HEK293 (cell line): ENCODE data around the gene MRPS27.

Source experiments
- BCL11B ChIP-seq: fragments of 450-650 bp; formaldehyde crosslinking; IDR thresholded peaks from 2 replicates; pipeline ENCODE4 v1.5.1; 2016; ENCODE audit warnings: low read depth, missing biosample characterization, missing genetic modification characterization
- FEZF1 ChIP-seq: fragments of 450-650 bp; formaldehyde crosslinking; IDR thresholded peaks from 2 replicates; pipeline ENCODE4 v1.5.1; 2016; ENCODE audit warnings: missing biosample characterization, missing genetic modification characterization
- KLF8 ChIP-seq: fragments of 450-650 bp; formaldehyde crosslinking; IDR thresholded peaks from 2 replicates; pipeline ENCODE4 v1.5.1; 2016; ENCODE audit warnings: missing biosample characterization, missing genetic modification characterization
- MYNN ChIP-seq: fragments of 450-650 bp; formaldehyde crosslinking; IDR thresholded peaks from 2 replicates; pipeline ENCODE4 v1.5.1; 2016; ENCODE audit warnings: missing biosample characterization, missing genetic modification characterization, borderline replicate concordance
- OVOL3 ChIP-seq: fragments of 450-650 bp; formaldehyde crosslinking; IDR thresholded peaks from 2 replicates; pipeline ENCODE4 v1.5.1; 2016; ENCODE audit warnings: missing biosample characterization, missing genetic modification characterization
- SALL2 ChIP-seq: fragments of 450-650 bp; formaldehyde crosslinking; IDR thresholded peaks from 2 replicates; pipeline ENCODE4 v1.5.0; 2017; ENCODE audit warnings: missing biosample characterization, mild to moderate bottlenecking, missing genetic modification characterization, borderline replicate concordance
- TCF7L2 ChIP-seq: IDR thresholded peaks from 2 replicates; pipeline ENCODE4 v1.6.1; 2011; ENCODE audit warnings: low read depth, mild to moderate bottlenecking, inconsistent platforms, low read length, moderate library complexity, borderline replicate concordance
- ZBTB7A ChIP-seq: fragments of 450-650 bp; formaldehyde crosslinking; IDR thresholded peaks from 2 replicates; pipeline ENCODE4 v1.5.1; 2016; ENCODE audit warnings: low read depth, missing biosample characterization, missing genetic modification characterization
- ZEB2 ChIP-seq: fragments of 450-650 bp; formaldehyde crosslinking; IDR thresholded peaks from 2 replicates; pipeline ENCODE4 v1.5.1; 2016; ENCODE audit warnings: missing biosample characterization, missing genetic modification characterization
- ZFP3 ChIP-seq: fragments of 450-650 bp; formaldehyde crosslinking; IDR thresholded peaks from 2 replicates; pipeline ENCODE4 v1.5.1; 2016; ENCODE audit warnings: low read depth, missing biosample characterization, missing genetic modification characterization
- ZFP37 ChIP-seq: fragments of 450-650 bp; formaldehyde crosslinking; IDR thresholded peaks from 2 replicates; pipeline ENCODE4 v1.5.1; 2016; ENCODE audit warnings: missing biosample characterization, missing genetic modification characterization
- ZFP41 ChIP-seq: fragments of 450-650 bp; formaldehyde crosslinking; IDR thresholded peaks from 2 replicates; pipeline ENCODE4 v1.5.1; 2016; ENCODE audit warnings: missing biosample characterization, missing genetic modification characterization, borderline replicate concordance
- ZNF10 ChIP-seq: fragments of 450-650 bp; formaldehyde crosslinking; IDR thresholded peaks from 2 replicates; pipeline ENCODE4 v1.5.1; 2017; ENCODE audit warnings: missing biosample characterization, missing genetic modification characterization
- ZNF16 ChIP-seq: fragments of 450-650 bp; formaldehyde crosslinking; IDR thresholded peaks from 2 replicates; pipeline ENCODE4 v1.5.1; 2016; ENCODE audit warnings: low read depth, missing biosample characterization, missing genetic modification characterization
- ZNF223 ChIP-seq: fragments of 450-650 bp; formaldehyde crosslinking; IDR thresholded peaks from 2 replicates; pipeline ENCODE4 v1.5.1; 2016; ENCODE audit warnings: missing biosample characterization, missing genetic modification characterization
- ZNF24 ChIP-seq: fragments of 450-650 bp; formaldehyde crosslinking; IDR thresholded peaks from 2 replicates; pipeline ENCODE4 v1.5.1; 2016; ENCODE audit warnings: missing biosample characterization, missing genetic modification characterization
- ZNF266 ChIP-seq: fragments of 450-650 bp; formaldehyde crosslinking; IDR thresholded peaks from 2 replicates; pipeline ENCODE4 v1.5.1; 2016; ENCODE audit warnings: missing biosample characterization, missing genetic modification characterization, low read depth
- ZNF416 ChIP-seq: fragments of 450-650 bp; formaldehyde crosslinking; IDR thresholded peaks from 2 replicates; pipeline ENCODE4 v1.5.1; 2016; ENCODE audit warnings: missing biosample characterization, missing genetic modification characterization
- ZNF426 ChIP-seq: fragments of 450-650 bp; formaldehyde crosslinking; IDR thresholded peaks from 2 replicates; pipeline ENCODE4 v1.5.1; 2017; ENCODE audit warnings: missing biosample characterization, missing genetic modification characterization, mild to moderate bottlenecking, inconsistent platforms, moderate library complexity
- ZNF530 ChIP-seq: fragments of 450-650 bp; formaldehyde crosslinking; IDR thresholded peaks from 2 replicates; pipeline ENCODE4 v1.5.1; 2016; ENCODE audit warnings: low read depth, missing biosample characterization, missing genetic modification characterization
- ZNF549 ChIP-seq: fragments of 450-650 bp; IDR thresholded peaks from 2 replicates; pipeline ENCODE4 v1.5.1; 2018; ENCODE audit warnings: missing biosample characterization, missing genetic modification characterization, mild to moderate bottlenecking, inconsistent platforms, moderate library complexity
- ZNF558 ChIP-seq: fragments of 450-650 bp; formaldehyde crosslinking; IDR thresholded peaks from 2 replicates; pipeline ENCODE4 v1.5.1; 2016; ENCODE audit warnings: missing biosample characterization, missing genetic modification characterization
- ZNF670 ChIP-seq: fragments of 450-650 bp; formaldehyde crosslinking; IDR thresholded peaks from 2 replicates; pipeline ENCODE4 v1.5.1; 2016; ENCODE audit warnings: missing biosample characterization, missing genetic modification characterization, low read depth
- TF ChIP-seq, protein P1 (sequence below): fragments of 450-650 bp; formaldehyde crosslinking; IDR thresholded peaks from 2 replicates; pipeline ENCODE4 v1.5.1; 2016; ENCODE audit warnings: missing biosample characterization, missing genetic modification characterization
- TF ChIP-seq, protein P2 (sequence below): fragments of 450-650 bp; formaldehyde crosslinking; IDR thresholded peaks from 2 replicates; pipeline ENCODE4 v1.5.1; 2016; ENCODE audit warnings: missing biosample characterization, missing genetic modification characterization
- TF ChIP-seq, protein P3 (sequence below): fragments of 450-650 bp; formaldehyde crosslinking; IDR thresholded peaks from 2 replicates; pipeline ENCODE4 v1.5.1; 2016; ENCODE audit warnings: missing biosample characterization, missing genetic modification characterization
- TF ChIP-seq, protein P4 (sequence below): fragments of 450-650 bp; formaldehyde crosslinking; IDR thresholded peaks from 2 replicates; pipeline ENCODE4 v1.5.1; 2016; ENCODE audit warnings: missing biosample characterization, missing genetic modification characterization
- TF ChIP-seq, protein P5 (sequence below): fragments of 450-650 bp; formaldehyde crosslinking; IDR thresholded peaks from 2 replicates; pipeline ENCODE4 v1.5.1; 2017; ENCODE audit warnings: missing biosample characterization, missing genetic modification characterization
- TF ChIP-seq, protein P6 (sequence below): fragments of 450-650 bp; formaldehyde crosslinking; IDR thresholded peaks from 2 replicates; pipeline ENCODE4 v1.5.1; 2017; ENCODE audit warnings: missing biosample characterization, missing genetic modification characterization

MRPS27 gene

DNA sequence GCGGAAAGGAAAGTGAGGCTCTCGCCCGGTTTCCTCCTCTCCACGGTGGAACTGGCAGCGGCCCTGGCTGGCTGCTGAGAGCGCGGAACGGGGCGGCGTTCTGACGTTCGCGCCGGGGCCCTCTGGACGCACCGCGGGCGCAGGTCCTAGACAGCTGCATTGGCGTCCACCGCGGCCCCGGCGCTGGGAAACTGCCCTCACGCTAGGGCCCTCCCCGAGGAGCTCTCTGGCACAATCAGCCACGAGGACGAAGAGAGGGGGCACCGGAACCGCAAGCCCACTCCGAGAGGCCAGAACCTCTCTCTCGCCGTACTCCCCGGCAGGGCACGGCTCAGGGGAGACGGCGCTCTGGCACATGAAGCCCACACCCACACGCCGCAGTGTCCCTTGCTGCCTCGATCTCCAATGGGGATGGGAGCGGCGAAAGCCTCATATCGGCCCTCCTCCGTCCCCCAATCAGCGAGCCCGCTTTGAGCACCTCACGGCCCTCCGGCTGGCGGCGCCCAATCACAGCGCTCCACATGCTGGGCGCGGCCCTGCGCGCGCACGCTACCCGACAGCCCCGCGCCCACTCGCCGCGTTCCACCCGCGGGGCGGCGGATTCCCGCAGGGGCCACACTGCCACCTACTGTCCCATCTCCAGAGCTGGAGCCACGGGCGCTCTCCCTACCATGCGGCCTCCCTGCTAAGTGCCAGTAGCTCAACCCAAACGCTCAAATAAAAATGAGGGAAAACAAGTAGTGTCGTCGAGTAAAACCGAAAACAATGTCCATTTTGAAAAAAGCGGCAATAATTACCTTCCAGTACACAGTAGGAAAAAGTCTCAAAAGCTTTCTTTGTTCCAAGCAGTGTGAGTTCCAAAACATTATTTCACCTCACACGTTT lies 11.8 kb downstream of the MRPS27 start (continued):
- TF ChIP-seq, protein P1, sequence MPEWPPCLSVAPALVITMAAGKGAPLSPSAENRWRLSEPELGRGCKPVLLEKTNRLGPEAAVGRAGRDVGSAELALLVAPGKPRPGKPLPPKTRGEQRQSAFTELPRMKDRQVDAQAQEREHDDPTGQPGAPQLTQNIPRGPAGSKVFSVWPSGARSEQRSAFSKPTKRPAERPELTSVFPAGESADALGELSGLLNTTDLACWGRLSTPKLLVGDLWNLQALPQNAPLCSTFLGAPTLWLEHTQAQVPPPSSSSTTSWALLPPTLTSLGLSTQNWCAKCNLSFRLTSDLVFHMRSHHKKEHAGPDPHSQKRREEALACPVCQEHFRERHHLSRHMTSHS: no peak
- TF ChIP-seq ZNF24 (tag by site-specific recombination) (peak; percentile 47; the same call in 1 of the 2 replicates), ZNF670 (tag by site-specific recombination) (no peak), ZBTB7A (tag by site-specific recombination) (peak; percentile 11; the same call in 1 of the 2 replicates), BCL11B (tag by site-specific recombination) (0 out of 2 replicates have a peak, but pooled peaks have one; percentile 43), ZNF10 (tag by site-specific recombination) (no peak; the same call in 1 of the 2 replicates), SALL2 (tag by site-specific recombination) (no peak), ZNF558 (tag by site-specific recombination) (no peak), TCF7L2 (no peak), ZNF549 (no peak), ZNF530 (tag by site-specific recombination) (no peak), ZNF16 (tag by site-specific recombination) (no peak), ZEB2 (tag by site-specific recombination) (peak; percentile 79; the same call in 1 of the 2 replicates), ZNF223 (no peak), MYNN (no peak), ZNF426 (no peak), ZNF416 (no peak), ZFP41 (tag by site-specific recombination) (no peak), ZNF266 (tag by site-specific recombination) (no peak), OVOL3 (tag by site-specific recombination) (peak; percentile 70; the same call in 1 of the 2 replicates), FEZF1 (tag by site-specific recombination) (no peak), KLF8 (tag by site-specific recombination) (peak; percentile 88; the same call in 1 of the 2 replicates), ZFP37 (tag by site-specific recombination) (peak; percentile 97), ZFP3 (tag by site-specific recombination) (no peak)
- TF ChIP-seq, protein P2, sequence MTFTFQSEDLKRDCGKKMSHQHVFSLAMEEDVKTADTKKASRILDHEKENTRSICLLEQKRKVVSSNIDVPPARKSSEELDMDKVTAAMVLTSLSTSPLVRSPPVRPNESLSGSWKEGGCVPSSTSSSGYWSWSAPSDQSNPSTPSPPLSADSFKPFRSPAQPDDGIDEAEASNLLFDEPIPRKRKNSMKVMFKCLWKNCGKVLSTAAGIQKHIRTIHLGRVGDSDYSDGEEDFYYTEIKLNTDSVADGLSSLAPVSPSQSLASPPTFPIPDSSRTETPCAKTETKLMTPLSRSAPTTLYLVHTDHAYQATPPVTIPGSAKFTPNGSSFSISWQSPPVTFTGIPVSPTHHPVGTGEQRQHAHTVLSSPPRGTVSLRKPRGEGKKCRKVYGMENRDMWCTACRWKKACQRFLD: no peak
- TF ChIP-seq, protein P3, sequence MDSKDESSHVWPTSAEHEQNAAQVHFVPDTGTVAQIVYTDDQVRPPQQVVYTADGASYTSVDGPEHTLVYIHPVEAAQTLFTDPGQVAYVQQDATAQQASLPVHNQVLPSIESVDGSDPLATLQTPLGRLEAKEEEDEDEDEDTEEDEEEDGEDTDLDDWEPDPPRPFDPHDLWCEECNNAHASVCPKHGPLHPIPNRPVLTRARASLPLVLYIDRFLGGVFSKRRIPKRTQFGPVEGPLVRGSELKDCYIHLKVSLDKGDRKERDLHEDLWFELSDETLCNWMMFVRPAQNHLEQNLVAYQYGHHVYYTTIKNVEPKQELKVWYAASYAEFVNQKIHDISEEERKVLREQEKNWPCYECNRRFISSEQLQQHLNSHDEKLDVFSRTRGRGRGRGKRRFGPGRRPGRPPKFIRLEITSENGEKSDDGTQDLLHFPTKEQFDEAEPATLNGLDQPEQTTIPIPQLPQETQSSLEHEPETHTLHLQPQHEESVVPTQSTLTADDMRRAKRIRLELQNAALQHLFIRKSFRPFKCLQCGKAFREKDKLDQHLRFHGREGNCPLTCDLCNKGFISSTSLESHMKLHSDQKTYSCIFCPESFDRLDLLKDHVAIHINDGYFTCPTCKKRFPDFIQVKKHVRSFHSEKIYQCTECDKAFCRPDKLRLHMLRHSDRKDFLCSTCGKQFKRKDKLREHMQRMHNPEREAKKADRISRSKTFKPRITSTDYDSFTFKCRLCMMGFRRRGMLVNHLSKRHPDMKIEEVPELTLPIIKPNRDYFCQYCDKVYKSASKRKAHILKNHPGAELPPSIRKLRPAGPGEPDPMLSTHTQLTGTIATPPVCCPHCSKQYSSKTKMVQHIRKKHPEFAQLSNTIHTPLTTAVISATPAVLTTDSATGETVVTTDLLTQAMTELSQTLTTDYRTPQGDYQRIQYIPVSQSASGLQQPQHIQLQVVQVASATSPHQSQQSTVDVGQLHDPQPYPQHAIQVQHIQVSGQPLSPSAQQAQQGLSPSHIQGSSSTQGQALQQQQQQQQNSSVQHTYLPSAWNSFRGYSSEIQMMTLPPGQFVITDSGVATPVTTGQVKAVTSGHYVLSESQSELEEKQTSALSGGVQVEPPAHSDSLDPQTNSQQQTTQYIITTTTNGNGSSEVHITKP (tag by site-specific recombination): peak; percentile 61
- TF ChIP-seq, protein P4, sequence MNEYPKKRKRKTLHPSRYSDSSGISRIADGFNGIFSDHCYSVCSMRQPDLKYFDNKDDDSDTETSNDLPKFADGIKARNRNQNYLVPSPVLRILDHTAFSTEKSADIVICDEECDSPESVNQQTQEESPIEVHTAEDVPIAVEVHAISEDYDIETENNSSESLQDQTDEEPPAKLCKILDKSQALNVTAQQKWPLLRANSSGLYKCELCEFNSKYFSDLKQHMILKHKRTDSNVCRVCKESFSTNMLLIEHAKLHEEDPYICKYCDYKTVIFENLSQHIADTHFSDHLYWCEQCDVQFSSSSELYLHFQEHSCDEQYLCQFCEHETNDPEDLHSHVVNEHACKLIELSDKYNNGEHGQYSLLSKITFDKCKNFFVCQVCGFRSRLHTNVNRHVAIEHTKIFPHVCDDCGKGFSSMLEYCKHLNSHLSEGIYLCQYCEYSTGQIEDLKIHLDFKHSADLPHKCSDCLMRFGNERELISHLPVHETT (tag by site-specific recombination): no peak
- TF ChIP-seq, protein P5, sequence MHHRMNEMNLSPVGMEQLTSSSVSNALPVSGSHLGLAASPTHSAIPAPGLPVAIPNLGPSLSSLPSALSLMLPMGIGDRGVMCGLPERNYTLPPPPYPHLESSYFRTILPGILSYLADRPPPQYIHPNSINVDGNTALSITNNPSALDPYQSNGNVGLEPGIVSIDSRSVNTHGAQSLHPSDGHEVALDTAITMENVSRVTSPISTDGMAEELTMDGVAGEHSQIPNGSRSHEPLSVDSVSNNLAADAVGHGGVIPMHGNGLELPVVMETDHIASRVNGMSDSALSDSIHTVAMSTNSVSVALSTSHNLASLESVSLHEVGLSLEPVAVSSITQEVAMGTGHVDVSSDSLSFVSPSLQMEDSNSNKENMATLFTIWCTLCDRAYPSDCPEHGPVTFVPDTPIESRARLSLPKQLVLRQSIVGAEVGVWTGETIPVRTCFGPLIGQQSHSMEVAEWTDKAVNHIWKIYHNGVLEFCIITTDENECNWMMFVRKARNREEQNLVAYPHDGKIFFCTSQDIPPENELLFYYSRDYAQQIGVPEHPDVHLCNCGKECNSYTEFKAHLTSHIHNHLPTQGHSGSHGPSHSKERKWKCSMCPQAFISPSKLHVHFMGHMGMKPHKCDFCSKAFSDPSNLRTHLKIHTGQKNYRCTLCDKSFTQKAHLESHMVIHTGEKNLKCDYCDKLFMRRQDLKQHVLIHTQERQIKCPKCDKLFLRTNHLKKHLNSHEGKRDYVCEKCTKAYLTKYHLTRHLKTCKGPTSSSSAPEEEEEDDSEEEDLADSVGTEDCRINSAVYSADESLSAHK: peak; percentile 36; the same call in 1 of the 2 replicates
- TF ChIP-seq, protein P6, sequence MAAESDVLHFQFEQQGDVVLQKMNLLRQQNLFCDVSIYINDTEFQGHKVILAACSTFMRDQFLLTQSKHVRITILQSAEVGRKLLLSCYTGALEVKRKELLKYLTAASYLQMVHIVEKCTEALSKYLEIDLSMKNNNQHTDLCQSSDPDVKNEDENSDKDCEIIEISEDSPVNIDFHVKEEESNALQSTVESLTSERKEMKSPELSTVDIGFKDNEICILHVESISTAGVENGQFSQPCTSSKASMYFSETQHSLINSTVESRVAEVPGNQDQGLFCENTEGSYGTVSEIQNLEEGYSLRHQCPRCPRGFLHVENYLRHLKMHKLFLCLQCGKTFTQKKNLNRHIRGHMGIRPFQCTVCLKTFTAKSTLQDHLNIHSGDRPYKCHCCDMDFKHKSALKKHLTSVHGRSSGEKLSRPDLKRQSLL (tag by site-specific recombination): no peak
